Gastroesophageal sphincter (tissue), 3 donors: ENCODE measurements around the gene PRKCSH.

Experiments
- CTCF ChIP-seq, 4 experiments: fragments of 200-600 bp in 2 of 4; fragments of 450-650 bp in 2 of 4; sonication (generic) in 1 of 4; IDR thresholded peaks; one replicate each; pipeline ENCODE4 v1.5.1; 2017 to 2019; ENCODE audit warnings: antibody characterized with exemption in 4 of 4, mild to moderate bottlenecking in 2 of 4, moderate library complexity in 2 of 4
- POLR2A ChIP-seq, 2 donors: fragments of 450-650 bp; IDR thresholded peaks; one replicate each; pipeline ENCODE4 v1.6.1; 2017; ENCODE audit warnings: antibody characterized with exemption in 2 of 2, mild to moderate bottlenecking in 2 of 2, moderate library complexity in 1 of 2

- TF ChIP-seq CTCF (IDR thresholded peaks at IDR 0.05): peak in 1 of 4 experiments; percentile 7
- TF ChIP-seq POLR2A (IDR thresholded peaks at IDR 0.05): no peak
Measured at GRCh38 chr19:11480715-11481533, 45.5 kb downstream of the PRKCSH start, which contains the start of gene ELAVL3.
